HG03342 (cell line): ENCODE results near the gene CFAP299.
"Not testable (repeated sequence)": the region's sequence is repeated elsewhere in the genome, so short reads cannot be mapped to it uniquely, and the experiment has no call there.

Source experiments
- ATAC-seq: cut with Tn5 transposase; IDR thresholded peaks from one replicate; pipeline ENCODE4 v1.9.1; 2021; ENCODE audit warnings: mild to moderate bottlenecking, moderate library complexity; ENCODE audit not compliant: unreplicated experiment

The CFAP299 gene

DNA sequence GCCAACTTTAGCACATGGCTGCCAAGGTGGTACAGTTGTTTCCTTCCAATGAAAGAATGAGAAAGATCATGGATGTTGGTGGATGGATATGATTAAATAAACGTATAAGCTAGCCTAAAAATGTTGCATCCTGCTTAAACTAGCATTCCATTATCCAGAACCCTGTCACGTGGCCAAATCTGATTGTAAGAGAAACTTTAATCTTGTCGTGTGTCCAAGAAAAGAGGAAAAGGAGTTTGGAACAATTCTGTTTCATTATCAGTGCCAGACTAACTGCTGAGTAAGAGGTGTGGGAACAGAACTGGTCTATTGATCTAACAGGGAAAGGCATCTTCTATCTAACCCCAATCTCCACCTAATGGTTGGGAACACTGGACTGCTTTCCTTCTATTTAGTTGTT, 369.8 kb downstream of the CFAP299 start:
- no peak for ATAC-seq

DNA sequence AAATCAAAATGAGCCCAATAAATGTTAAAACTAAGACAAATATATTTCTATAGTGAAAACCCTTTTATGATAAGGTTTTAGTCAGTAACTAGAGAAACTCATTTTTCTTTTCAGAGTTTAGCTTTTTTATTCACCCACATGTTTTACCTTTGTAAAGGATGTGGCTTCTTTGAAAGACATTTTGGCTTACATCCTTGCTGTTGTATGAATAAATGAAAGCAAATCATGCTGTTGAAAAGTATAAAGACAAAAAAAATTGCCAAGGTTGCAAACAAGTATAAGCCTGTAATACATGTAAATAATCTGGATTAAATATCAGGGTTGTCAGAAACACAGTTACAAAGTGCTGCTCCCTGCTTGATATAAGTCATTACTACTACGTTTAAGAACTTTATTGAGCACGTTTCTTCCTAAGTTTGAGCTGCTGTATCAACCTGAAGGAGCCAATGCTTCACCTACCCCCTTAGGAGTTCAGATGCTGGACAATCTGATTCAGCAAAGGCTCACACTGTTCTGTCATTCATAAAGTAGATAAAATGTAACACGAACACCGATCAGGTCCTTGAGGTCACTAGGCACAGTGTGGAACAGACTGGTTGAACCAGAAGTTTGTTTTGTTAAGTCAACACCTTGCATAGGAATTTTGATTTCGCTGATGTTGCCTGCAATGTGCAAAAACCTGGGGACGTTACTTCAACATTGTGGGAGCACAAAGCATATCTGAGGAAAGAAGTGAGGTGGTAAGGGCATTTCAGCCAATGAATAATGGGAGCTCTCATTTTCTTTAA, 373.7 kb downstream of the CFAP299 start:
- ATAC-seq = no peak

DNA sequence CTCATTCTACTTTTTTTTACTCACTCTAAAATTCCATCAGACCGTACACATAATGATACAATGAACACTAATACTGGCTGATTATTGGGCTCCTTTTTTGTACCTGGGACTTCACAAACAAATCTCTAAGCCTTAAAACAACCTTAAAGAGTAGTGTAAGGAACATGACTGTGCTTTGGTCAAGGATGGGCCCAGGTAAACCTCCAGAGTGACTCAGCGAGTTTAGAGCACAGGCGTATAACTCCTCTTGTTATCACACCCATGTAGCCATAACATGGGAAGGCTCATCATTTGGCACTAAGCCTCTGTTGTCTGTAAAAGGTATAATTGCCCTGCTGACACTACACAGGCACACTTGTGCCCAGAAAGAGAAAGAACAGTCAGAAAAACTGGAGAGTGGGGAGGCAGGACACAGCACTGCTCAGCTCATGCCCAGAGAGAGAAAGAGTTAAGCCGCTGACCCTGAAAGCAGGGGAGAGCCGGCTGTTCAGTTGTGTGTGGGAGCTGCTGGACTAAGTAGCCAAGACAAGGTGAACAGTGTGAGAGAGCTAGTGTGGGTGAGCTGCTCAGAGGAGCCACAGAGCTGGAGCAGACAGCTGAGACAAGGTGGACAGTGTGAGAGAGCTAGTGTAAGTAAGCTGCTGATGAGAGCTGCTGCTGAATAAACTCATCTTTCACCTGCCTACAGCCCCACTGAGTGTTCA, 375.4 kb downstream of the CFAP299 start:
- no peak for ATAC-seq

DNA sequence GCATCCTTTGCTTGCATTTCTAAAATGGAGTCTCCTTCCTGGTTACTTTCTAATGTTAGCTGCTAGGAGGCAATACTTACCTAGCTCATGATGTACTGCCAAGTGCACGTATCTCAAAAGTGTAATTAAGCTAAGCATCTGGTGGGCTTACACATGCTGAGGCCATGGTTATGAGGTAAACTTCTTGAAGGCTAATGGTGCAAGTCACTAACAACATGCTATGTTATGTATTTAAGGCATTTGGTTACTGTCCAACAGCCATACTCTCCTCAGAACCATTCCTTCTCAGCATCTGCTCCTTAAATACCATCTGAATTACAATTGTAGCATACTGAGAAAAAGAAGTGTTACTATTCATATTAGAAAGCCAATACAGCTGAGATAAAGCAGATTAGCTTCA, 376.4 kb downstream of the CFAP299 start:
- no peak for ATAC-seq

DNA sequence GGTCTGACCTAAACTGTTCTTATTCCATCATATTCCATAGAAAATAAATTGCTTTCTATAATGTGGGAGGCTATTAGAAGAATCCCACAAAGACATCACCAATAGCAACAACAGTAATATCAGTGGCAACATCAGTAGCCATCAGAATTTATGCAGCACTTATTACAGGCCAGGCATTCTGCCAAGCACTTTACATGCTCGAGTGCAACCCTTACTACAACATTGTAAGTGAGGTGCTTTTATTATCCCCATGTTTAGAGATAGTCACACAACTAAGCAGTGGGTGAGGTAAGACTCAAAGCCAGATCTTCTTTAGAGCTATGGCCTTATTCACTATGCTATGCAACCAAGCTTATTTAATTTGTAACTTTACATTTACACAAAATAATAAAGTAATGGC, 377.9 kb downstream of the CFAP299 start:
- ATAC-seq = no peak

DNA sequence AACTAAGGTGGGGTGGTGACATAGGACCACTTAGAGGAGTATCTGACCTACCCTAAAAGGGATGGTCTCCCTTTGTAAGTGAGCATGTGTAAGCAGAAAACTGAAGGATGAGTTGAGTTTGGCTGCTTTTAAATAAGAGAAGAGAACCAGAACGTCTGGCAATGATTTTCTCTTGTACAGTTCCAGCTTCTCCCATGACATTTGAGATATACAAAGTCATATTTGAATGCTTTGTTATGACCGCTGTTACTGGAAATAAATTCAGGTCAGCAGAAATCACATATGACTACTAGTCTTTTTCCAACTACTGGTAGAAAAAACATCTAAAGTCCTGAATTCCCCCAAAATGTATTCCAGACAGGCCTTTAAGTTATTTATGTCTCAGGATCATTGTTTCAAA, 381.7 kb downstream of the CFAP299 start:
- no peak for ATAC-seq

DNA sequence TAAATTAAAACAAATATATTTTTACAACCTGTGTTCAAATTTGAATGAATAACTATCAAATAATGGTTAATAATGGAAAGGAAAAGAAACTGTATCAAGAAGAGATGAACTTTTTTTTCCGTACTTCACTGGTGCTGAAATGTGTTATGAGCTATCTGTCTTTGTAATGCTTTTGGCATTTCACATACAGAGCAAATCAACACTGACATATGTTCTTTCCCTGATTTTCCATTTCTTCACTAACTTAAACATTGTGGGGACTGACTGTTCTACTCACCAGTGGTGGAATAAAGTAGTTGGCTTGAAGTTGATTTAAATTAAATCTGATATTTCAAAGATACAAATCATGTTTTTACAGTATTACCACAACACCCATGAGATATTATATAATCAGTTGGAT, 390.9 kb downstream of the CFAP299 start:
- no peak for ATAC-seq

DNA sequence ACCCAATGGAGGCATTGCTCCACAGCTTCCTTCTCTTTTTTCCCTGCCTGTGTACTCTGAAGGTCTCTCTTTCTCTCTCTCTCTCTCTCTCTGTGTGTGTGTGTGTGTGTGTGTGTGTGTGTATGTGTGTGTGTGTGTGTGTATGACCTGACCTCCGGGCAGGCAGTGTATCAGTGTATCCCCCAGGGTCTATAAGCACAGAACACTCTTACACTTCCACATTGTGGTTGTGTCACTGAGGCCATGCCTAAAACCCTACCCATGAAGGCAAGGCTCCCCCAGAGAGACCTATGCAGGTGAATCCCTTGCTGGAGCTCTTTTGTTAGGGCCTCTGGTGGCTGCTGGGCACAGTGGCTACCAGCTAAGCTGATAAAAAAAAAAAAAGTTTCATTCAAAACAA, 394.6 kb downstream of the CFAP299 start:
- ATAC-seq = no peak

DNA sequence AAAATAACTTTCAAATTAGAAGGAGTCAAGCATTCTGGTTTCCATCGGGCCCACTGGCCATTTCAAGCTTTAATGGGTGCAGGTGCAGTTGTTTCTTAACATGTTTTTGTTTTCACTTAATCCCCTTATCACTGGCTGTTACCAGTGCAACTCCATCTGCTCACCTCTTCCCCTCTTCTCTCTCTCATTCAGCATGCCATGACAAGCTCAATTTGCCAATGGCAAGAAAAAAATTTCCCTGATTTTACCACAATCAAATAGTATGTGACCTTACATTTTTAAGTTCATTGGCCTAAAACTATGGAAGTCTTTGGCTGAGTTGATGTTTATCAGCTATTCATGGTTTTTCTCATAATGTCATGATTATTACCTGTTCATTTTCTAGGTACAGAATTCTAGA, 395.9 kb downstream of the CFAP299 start:
- no peak for ATAC-seq

DNA sequence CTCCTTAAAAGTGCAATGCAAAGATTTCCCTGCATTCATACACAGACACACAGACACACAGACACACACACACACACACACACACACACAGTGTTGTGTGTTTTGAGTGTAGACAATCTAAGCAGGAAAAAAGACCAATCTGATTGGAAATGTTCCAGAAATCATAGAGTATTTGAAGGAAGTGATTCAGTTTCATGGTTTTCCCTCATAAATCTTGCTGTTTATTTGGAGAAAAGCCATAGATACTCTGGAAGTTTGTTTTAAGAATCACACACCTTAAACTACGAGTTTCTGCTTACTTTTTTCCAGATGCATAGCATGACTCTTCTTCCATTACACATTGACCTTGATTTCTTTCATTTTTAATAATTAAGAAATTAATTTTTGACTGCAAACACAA, 396.5 kb downstream of the CFAP299 start:
- ATAC-seq = no peak

DNA sequence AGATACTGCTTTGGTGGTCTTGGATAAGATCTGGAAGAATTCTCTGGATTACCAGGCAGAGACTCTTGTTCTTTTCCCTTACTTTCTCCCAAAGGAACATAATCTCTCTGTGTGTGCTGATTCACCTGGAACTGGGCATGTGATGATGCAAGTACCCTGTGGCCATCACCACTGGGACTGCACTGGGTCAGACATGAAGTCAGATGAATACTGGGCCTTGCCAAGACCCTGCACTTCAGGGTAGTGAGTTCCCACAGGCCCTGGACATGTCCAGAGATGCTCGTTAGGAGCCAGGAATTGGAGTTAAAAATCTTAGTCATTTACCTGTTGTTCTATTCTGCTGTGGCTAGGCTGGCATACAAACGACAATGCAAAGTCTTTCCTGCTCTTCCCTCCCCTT, 404.8 kb downstream of the CFAP299 start:
- ATAC-seq = no peak

DNA sequence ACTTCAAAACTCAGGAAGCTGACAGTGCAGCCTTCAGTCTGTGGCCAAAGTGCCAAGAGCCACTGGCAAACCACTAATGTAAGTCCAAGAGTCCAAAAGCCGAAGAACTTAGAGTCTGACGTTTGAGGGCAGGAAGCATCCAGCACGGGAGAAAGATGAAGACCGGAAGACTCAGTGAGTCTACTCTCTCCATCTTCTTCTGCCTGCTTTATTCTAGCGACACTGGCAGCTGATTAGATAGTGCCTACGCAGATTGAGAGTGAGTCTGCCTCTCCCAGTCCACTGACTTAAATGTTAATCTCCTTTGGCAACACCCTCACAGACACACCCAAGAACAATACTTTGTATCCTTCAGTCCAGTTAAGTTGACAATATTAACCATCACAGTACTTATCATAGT, 414.0 kb downstream of the CFAP299 start:
- not testable (repeated sequence) for ATAC-seq

DNA sequence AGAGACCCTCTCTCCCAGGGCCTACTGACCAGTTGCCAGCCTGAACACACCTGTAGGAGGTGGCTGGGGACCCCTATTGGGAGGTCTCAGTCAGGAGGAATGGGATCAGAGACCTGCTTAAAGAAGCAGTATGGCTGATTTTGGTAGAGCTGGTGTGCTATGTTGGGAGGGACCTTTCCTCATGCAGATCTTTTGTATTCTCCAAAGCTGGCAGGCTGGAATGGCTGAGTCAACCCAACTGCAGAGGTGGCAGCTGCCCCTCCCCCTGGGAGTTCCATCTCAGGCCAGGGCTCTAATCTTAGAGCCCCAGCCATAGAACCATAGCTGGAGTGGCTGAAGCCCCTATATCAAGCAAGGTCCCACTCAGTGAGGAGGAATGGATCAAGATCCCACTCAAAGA, 415.7 kb downstream of the CFAP299 start:
- no peak for ATAC-seq

DNA sequence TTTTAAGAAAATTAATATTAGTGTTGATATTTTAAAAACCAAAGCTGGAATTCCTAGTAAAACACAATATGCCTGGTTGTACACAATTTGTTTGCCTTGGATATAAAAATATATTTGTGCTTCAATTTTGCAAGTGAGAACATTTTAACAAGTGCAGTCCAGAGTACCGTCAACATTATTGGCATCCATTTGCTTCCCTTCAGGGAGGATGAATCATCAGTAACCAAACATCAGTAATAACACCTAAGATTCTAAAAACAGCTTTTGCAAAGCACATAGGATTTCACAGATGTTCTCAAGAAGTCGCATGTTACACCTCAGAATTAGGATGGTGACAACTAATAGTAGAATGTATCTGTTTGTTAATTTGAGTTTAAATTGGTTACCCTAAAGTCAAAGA, 432.4 kb downstream of the CFAP299 start:
- no peak for ATAC-seq

DNA sequence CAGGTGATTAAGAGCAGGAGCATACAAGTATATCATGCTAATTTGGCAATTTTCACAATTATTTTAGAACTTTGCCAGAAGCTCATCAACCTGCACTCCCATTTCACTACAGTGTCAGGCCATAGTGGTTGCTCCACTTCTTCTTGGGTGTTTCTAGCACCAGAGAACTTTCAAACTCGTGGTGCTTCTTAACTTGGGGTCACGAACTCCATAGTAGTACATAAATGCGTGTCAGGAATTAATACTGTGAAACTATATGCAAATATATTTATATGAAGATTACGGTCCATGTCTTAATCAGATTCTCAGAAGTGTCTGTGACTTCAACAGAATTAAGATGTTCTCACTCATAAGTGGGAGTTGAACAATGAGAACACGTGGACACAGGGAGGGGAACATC, 440.6 kb downstream of the CFAP299 start:
- ATAC-seq = no peak

DNA sequence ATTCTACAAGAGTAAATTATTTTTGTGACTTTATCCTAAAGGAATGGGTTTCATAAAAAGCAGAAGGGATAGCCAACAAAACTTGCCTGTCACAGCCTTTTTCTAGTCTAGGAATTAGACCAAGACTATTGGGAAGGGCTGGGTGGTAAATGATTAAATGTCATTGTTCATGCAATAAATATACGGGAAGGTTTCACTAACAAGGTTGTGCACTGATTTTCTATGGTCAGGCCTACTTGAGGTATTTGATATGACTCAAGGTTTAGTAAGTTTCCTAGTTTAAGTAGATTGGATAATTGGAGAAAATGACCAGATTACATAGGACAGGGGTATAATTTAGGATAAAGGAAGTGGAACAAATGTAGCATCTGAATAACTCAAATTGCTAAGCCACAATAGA, 445.9 kb downstream of the CFAP299 start:
- no peak for ATAC-seq

DNA sequence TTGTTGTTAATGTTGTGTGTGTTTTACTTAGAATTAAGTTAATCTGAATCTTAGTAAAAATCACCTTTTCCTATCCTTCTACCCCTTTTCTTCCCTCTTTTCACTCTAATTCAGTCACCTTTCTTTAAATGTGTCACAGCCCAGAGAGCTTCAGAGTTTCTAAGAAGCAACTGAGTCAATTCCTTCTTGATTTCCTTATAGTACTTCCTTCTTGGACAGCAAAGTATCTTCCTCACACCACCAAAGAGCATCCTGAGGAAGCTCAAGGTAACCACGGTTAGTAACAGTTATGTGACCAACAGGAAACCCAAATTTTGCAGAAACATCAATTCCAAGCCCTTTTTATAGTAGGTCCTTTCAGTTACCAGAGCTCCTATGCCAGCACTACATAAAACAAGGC, 451.8 kb downstream of the CFAP299 start:
- ATAC-seq = no peak

DNA sequence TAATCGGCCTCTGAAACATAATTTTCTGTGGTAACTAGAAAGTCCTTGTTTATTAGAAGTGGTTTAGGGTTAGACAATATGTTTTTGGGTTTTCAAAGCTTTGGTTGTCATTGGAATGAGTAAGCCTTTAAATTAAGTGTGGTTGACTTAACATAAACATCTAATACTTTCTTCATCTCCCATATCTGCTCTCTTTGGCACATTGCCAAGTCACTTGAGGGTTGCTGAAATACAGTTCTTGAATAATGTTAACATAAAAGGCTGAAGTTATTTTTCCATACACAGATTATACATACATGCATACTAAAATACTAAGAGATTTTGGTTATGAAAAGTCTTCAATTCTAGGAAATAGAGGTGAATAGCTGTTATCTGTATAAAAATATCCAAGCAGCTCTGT, 453.3 kb downstream of the CFAP299 start:
- no peak for ATAC-seq

DNA sequence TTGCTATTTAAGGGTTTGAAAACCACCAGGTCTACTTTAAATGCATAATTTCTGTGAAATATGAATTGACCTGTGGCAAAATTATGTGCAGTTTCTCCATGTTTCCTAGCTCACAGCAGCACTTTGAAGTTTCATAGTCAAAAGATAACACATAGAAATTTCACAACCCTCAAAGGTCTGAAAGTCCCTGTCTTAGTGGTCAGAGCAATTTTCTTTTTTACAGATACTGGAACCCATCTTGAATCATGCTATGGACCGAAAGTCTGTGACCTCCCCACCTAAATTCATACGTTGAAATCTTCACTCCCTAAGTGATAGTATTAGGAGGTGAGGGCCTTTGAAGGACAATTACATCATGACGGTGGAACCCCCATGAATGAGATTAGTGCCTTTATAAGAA, 454.6 kb downstream of the CFAP299 start:
- no peak for ATAC-seq

DNA sequence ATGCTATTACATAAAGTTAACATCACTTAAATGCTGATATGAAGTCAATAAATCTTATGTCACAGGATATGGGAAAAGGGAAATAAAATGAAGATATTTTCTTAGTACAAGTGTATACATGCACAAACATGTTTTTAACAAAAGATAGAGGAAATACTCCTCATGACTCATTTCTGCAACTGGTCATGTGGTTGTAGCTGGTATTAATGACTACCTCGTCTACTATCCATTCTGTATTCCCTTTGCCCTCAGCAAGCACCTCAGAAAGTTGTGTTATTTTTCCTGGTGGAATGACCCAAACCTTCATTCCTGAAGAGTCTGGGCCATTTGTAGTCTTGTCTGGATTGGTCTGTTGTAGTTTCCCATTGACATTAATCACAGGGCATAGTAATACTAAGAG, 458.1 kb downstream of the CFAP299 start:
- not testable (repeated sequence) for ATAC-seq

DNA sequence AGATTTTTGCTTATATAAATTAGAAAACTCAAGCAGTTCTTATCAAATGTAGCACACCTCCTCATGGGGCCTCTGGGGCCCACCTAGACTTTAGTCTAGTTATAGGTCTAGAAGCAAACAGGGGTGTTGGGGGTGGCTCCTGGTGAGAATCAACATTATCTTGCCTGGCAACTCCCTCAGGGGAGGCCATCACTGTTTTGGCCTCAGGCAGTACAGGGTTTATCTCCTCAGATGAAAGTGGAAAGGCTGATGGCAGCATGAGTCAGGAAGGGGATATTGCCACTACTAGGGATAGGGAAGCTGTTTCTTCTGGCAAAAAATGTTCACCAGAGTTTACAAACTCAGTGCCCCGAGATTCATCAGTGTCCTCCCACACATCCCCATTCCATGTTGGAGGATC, 462.6 kb downstream of the CFAP299 start:
- ATAC-seq = no peak

DNA sequence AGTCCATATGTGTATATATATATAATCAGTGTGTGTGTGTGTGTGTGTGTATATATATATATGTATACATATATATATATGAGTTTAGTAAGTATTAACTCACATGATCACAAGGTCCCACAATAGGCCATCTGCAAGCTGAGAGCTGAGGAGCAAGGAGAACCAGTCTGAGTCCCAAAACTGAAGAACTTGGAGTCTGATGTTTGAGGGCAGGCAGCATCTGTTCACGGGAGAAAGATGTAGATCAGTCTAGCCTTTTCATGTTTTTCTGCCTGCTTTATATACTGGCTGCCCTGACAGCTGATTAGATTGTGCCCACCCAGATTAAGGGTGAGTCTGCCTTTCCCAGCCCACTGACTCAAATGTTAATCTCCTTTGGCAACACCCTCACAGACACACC, 465.2 kb downstream of the CFAP299 start:
- not testable (repeated sequence) for ATAC-seq

DNA sequence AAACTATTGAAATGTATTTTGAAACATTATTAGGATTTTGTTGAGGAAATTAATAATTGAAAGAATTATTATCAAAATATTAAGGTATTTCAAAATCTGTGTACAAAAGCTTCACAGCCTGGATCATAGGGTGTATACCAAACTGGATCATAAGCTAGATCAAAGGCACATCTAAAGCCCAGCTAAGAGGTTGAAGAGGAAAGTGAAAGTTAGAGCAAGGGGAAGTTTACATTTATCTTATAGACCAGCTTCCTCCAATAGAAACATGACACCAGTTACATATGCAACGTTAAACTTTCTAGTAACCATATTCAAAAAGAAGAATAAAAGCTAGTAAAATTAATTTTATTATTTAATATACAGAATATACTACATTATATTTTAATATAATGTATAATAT, 467.8 kb downstream of the CFAP299 start:
- ATAC-seq = no peak
